Duodenal mucosa (tissue), 2 donors: ENCODE results near the gene TBX5.

Source experiments
- H3K27ac ChIP-seq: one replicate; pipeline ENCODE4 v1.7.0; 2013; ENCODE audit warnings: low read depth, low read length
- H3K27me3 ChIP-seq, 2 donors: one replicate each; pipeline ENCODE4 v1.7.0; 2013; ENCODE audit warnings: low read length in 2 of 2, control low read depth in 1 of 2; ENCODE audit not compliant: insufficient read depth in 2 of 2, control insufficient read depth in 1 of 2
- H3K36me3 ChIP-seq, 2 donors: one replicate each; pipeline ENCODE4 v1.7.0; 2013; ENCODE audit warnings: low read length in 2 of 2, control low read depth in 1 of 2; ENCODE audit not compliant: insufficient read depth in 2 of 2, control insufficient read depth in 1 of 2
- H3K4me1 ChIP-seq, 2 donors: one replicate each; pipeline ENCODE4 v1.7.0; 2013; ENCODE audit warnings: low read length in 2 of 2, control low read depth in 1 of 2; ENCODE audit not compliant: insufficient read depth in 2 of 2, control insufficient read depth in 1 of 2
- H3K4me3 ChIP-seq, 2 donors: one replicate each; pipeline ENCODE4 v1.7.0; 2013; ENCODE audit warnings: low read length in 2 of 2, low read depth in 1 of 2
- H3K9ac ChIP-seq, 2 donors: one replicate each; pipeline ENCODE4 v1.7.0; 2013; ENCODE audit warnings: low read length in 2 of 2, low read depth in 1 of 2
- H3K9me3 ChIP-seq, 2 donors: one replicate each; pipeline ENCODE4 v1.7.0; 2013; ENCODE audit warnings: low read length in 2 of 2, control low read depth in 1 of 2; ENCODE audit not compliant: control insufficient read depth in 1 of 2

TBX5 gene

DNA sequence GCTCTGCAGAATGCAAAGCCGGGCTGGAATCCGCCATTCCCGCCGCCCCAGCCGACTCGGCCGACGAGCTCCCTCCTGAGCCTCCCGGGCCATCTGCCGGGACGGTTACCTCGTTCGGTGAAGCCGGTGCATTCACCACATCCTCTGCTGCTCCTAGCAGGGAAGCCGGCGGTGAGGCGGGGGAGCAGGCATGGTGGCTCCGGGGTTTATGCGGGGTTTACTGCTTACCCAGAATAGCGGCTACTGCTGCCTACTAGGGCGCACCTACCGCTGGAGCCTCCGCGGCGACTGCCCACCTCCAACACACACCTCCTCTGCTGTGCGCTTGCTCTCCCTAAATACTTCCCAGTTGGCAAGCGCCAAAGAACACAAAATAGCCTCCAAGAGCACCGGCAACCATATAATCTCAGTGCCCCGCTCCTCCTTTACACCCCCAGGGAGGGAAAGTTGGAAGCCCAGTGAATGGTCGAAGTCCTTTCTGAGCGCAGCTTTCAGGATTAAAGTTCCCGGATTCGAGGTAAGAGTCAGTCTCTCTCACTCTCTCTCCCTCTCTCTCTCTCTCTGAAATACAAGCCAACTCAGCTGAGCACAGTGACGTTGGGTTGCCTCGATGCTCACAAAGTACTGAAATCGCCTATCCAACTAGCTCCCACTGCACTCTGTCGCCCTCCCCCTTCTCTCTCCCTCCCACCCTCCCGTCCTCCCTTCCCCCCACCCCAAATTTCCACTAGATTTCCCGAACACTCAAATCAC lies at the start of gene TBX5:
Gene TBX5 (minus strand): TSS at position 626 of the 753 bp plus-strand sequence. CDS start 2,246 bp downstream, outside the sequence.
- Histone ChIP-seq H3K27me3 (peaks cover 88 to 91% of the 10 kb centered on the region in 2 donors), H3K9me3 (no peaks in the 10 kb centered on the region), H3K4me1 (no peaks in the 10 kb centered on the region), H3K4me3 (no peak within 1 kb of the TSS), H3K36me3 (no peaks in the 10 kb centered on the region), H3K27ac (no peak within 1 kb of the TSS), H3K9ac (no peak within 1 kb of the TSS)

GRCh38 chr12:114451657-114452056 lies 45.7 kb upstream of the TBX5 start:
- no peak overlapping the region for H3K9ac ChIP-seq
- H3K4me1 ChIP-seq: no peaks in the 10 kb centered on the region
- no peaks in the 10 kb centered on the region for H3K9me3 ChIP-seq
- H3K36me3 ChIP-seq: no peaks in the 10 kb centered on the region
- H3K27me3 ChIP-seq: peaks cover 25 to 38% of the 10 kb centered on the region in 2 donors
- no peak overlapping the region for H3K4me3 ChIP-seq
- H3K27ac ChIP-seq: no peak overlapping the region

GRCh38 chr12:114450515-114451300 lies 44.8 kb upstream of the TBX5 start:
- Histone ChIP-seq H3K4me1 (no peaks in the 10 kb centered on the region), H3K4me3 (no peak overlapping the region), H3K36me3 (no peaks in the 10 kb centered on the region), H3K27me3 (peaks cover 33 to 47% of the 10 kb centered on the region in 2 donors), H3K27ac (no peak overlapping the region), H3K9ac (no peak overlapping the region), H3K9me3 (no peaks in the 10 kb centered on the region)

GRCh38 chr12:114450019-114450418 lies 44.1 kb upstream of the TBX5 start:
- Histone ChIP-seq H3K9me3 (no peaks in the 10 kb centered on the region), H3K4me1 (no peaks in the 10 kb centered on the region), H3K4me3 (no peak overlapping the region), H3K27me3 (peaks cover 34 to 47% of the 10 kb centered on the region in 2 donors), H3K36me3 (no peaks in the 10 kb centered on the region), H3K27ac (no peak overlapping the region), H3K9ac (no peak overlapping the region)

- Histone ChIP-seq H3K9me3 (no peaks in the 10 kb centered on the region), H3K27ac (no peak overlapping the region), H3K27me3 (peaks cover 48 to 62% of the 10 kb centered on the region in 2 donors), H3K36me3 (no peaks in the 10 kb centered on the region), H3K4me1 (no peaks in the 10 kb centered on the region), H3K4me3 (no peak overlapping the region), H3K9ac (no peak overlapping the region)
These were observed 42.6 kb upstream of the TBX5 start for GRCh38 chr12:114448618-114448933.

- H3K27me3 ChIP-seq: peaks cover 54 to 67% of the 10 kb centered on the region in 2 donors
- H3K4me3 ChIP-seq: no peak overlapping the region
- no peaks in the 10 kb centered on the region for H3K9me3 ChIP-seq
- H3K9ac ChIP-seq: no peak overlapping the region
- H3K36me3 ChIP-seq: no peaks in the 10 kb centered on the region
- no peaks in the 10 kb centered on the region for H3K4me1 ChIP-seq
- H3K27ac ChIP-seq: no peak overlapping the region
These were observed 42.1 kb upstream of the TBX5 start for GRCh38 chr12:114447799-114448617.

DNA sequence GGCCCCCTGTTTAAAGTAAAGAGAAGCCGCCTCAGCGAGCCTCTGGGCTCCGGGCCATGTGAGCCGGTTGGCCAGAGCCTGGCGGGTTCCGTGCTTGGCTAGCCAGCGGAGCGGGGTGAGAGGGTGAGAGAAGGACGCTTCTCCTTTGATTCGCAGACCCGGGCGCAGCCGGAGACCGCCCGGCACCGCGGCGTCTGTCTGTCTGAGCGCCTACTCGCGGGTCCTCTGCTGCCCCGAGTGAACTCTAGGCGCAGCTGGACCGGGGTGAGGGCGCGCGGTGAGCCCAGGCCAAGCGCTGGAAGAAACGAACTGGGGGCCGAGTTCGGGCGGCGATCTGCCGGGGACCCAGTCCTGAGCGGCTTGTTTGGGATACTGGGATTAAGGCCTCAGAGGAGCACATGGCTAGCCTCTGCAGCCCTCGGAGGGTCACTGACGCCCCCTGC lies 41.4 kb upstream of the TBX5 start:
- H3K36me3 ChIP-seq: no peaks in the 10 kb centered on the region
- H3K9ac ChIP-seq: no peak overlapping the region
- no peaks in the 10 kb centered on the region for H3K9me3 ChIP-seq
- H3K4me1 ChIP-seq: no peaks in the 10 kb centered on the region
- H3K27me3 ChIP-seq: peaks cover 57 to 73% of the 10 kb centered on the region in 2 donors
- H3K27ac ChIP-seq: no peak overlapping the region
- H3K4me3 ChIP-seq: no peak overlapping the region

- Histone ChIP-seq H3K4me1 (no peaks in the 10 kb centered on the region), H3K4me3 (no peak overlapping the region), H3K9ac (no peak overlapping the region), H3K27me3 (peaks cover 72 to 82% of the 10 kb centered on the region in 2 donors), H3K9me3 (no peaks in the 10 kb centered on the region), H3K36me3 (no peaks in the 10 kb centered on the region), H3K27ac (no peak overlapping the region)
These were observed 39.7 kb upstream of the TBX5 start for GRCh38 chr12:114445401-114446323.

GRCh38 chr12:114444422-114445279 lies 38.7 kb upstream of the TBX5 start:
- Histone ChIP-seq H3K9me3 (no peaks in the 10 kb centered on the region), H3K9ac (no peak overlapping the region), H3K27me3 (peaks cover 78 to 85% of the 10 kb centered on the region in 2 donors), H3K4me3 (no peak overlapping the region), H3K4me1 (no peaks in the 10 kb centered on the region), H3K27ac (no peak overlapping the region), H3K36me3 (no peaks in the 10 kb centered on the region)
